Left colon (tissue), 2 donors: ENCODE results near the gene CHRNA10. TPM values are rescaled to one million over a fixed set of nuclear protein-coding genes. Genes with fewer than 3 reads are reported as not detected.

Experiments used
- ATAC-seq: fragments of 200-7000 bp; cut with Tn5 transposase; one replicate; pipeline ENCODE4 v1.9.1; 2020; ENCODE audit warnings: mild to moderate bottlenecking, moderate library complexity
- DNase-seq, 2 donors: peaks; one replicate each; pipeline ENCODE4 v3.0.0-alpha.2; 2020
- intact Hi-C, 2 donors: fragments of 100-400 bp; cut with DNase I in 1 of 2; cut with micrococcal nuclease in 1 of 2; formaldehyde crosslinking; loops; one replicate each; pipeline versions ENCODE4 v1.11.2 to v1.14.0; 2022; cut with DNase I, micrococcal nuclease
- long read RNA-seq: library from polyadenylated mRNA; unstranded; transcript quantifications from one replicate; pipeline ENCODE4 v2.0.0, GENCODE V29; 2021
- total RNA-seq, 2 donors: library from RNA; stranded (reverse); fragmentation: NEBNext Ultra II Directional; extraction: Animal tissue kit (Norgen Biotek cat#: 25700); gene quantifications; one replicate each; pipeline ENCODE4 v1.2.1, GENCODE V29; 2021
- donor health status: DM: no; HTN: no; CAD: no.
- donor health status: DM: yes; HTN: yes; CAD: no.

CHRNA10 gene, protein sequence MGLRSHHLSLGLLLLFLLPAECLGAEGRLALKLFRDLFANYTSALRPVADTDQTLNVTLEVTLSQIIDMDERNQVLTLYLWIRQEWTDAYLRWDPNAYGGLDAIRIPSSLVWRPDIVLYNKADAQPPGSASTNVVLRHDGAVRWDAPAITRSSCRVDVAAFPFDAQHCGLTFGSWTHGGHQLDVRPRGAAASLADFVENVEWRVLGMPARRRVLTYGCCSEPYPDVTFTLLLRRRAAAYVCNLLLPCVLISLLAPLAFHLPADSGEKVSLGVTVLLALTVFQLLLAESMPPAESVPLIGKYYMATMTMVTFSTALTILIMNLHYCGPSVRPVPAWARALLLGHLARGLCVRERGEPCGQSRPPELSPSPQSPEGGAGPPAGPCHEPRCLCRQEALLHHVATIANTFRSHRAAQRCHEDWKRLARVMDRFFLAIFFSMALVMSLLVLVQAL
- under 1 TPM; 0.70 to 0.81 TPM for total RNA-seq
- long read RNA-seq: 0 reads

DNA sequence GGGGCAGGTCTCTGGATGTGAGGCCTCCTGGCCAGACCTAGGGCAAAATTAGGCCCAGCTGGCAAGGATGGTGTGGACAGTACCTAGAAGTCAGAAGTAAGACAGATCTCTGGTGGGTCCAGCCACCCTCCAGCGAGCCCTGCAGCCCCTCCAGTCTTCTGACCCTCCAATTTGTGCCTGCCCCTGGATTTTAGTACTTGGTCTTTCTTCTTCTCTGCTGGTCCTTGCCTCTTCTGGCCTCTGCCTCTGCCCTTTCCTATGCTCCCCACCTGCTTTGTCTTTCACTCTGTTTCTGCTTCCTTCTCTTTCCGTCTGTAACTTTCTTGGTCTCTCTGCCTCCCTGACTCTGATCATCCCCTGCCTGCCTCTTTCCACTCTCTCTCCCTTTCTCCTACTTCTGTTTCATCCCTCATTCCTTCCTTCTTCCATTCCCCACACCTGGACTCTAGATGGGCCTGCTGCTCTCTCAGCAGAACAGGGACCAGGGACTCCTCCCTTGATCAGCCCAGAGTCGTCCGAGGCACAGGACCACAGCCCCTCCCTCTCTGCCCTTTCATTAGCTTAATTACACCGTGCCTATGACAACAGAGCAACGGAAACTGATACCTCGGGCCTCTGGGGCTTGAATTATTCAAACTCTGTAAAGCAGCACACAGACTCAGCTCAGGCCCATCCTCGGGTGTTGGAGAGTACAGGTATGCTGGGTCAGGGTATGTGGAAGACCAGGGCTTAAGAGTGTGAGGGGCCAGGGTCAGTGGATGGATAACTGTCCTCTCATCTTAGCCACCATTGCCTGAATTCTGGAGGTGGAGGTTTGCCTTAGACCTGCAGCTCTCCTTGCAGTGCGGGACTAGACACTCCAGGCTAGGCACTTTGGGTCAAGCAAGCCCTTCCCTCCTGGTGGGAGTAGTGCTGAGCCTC, at the start of gene CHRNA10:
TSS of gene CHRNA10 (minus strand) at position 51 of the 921 bp plus-strand sequence. CDS start 72 bp downstream, outside the sequence.
- no peak for DNase-seq
- intact Hi-C loops: no loop called here
- ATAC-seq: no peak

DNA sequence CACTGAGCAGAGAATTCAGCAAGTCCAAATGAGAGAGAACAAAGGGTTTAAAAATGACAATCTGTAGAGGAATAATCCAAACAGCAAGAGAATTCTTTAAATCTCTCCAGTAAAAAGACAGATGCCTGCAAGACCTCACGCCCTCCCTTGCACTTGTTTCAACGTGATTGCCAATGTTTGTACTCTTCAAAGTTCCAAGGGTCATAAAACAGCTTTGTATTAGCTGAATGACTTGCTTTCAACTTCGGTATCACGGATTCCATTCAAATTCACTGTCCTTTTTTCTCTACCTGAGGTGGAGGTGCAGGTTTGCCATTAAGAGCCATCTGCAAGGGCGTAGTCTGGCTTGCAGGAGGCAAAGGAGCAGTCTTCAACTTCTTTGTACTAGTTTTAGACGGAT, 41.1 kb upstream of the CHRNA10 start:
- DNase-seq (no peak), ATAC-seq (peak; percentile 61)
- intact Hi-C loops: no loop called here

DNA sequence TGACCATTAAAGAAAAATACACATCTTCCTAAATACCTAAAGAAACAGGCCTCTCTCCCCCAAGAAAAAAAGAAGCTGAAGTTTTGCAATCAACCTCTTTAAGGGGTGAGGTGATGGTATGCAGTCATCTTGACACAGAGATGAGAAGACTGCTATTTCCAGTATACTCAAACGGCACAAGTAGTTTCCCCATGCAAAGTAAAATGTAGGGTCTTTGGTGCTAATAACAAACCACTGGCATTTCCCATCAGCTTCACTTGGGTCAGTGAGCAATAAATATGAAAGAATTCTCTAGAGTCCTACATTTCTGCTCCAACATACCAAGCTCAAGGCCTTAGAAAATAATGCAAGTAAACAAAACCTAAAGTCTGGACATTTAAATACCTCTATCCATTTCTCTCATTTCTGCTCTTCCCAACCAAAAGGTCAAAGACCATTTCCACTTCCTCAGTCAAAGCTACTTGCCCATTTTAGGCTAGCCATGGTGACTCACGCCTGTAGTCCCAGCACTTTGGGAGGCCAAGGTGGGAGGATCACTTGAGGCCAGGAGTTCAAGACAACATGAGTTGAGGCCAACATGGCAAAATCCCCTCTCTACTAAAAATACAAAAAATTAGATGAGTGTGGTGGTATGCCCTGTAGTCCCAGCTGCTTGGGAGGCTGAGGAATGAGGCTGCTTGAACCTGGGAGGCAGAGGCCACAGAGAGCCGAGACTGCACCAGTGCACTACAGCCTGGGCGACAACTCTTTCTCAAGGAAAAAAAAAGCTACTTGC, 39.5 kb upstream of the CHRNA10 start:
- no peak for DNase-seq
- ATAC-seq: no peak
- intact Hi-C loops: no loop called here

DNA sequence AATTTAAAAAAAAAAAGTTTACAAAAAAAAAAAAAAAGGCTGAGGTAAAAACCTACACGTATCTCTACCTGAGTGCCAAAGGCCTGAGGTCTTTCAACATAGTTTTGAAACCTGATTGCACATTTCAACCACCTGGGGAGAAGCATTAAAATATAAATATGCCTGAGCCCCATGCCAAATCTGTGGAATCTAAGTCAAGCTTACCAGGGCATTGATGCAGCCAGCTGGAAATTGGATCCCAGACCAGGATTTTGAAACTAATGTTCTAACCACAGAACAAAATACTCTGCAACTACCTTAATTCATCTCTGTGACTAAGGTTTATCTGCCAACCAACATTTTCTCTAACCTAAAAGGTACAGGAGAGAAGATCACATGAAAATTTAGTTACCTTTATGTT, 38.8 kb upstream of the CHRNA10 start:
- DNase-seq (no peak), ATAC-seq (no peak)
- intact Hi-C loops: no loop called here

DNA sequence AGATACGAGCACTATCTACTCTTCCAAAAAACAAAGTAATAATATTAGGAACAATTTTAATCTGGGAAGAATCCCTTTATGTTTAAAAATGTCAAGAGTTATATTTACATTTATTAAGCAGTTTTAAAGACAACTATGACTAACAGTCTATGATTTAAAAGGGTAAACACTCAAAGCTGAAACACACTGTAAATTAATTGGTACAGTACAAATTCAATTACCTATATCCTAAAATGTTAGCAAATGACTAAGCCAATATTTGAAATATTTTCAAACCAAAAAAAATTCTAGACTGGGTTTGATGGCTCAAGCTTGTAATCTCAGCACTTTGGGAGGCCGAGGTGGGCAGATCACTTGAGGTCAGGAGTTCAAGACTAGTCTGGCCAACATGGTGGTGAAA, 36.0 kb upstream of the CHRNA10 start:
- no peak for ATAC-seq
- intact Hi-C loops: no loop called here
- DNase-seq: no peak

DNA sequence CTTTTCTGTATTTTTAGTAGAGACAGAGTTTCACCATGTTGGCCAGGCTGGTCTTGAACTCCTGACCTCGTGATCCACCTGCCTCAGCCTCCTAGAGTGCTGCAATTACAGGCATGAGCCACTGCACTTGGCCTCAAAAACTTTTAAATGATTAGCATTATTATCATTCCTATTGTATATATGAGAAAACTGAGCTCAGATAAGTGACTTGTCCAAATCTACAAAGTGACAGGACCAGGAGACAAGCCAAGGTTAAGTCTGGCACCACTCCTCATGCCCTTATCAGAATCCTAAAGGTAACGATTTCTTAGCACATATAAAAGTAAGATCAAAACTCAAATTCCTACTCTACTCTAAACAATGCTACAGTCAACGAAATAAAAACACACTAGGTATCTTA, 32.2 kb upstream of the CHRNA10 start:
- ATAC-seq: no peak
- intact Hi-C loops: no loop called here
- DNase-seq: no peak

DNA sequence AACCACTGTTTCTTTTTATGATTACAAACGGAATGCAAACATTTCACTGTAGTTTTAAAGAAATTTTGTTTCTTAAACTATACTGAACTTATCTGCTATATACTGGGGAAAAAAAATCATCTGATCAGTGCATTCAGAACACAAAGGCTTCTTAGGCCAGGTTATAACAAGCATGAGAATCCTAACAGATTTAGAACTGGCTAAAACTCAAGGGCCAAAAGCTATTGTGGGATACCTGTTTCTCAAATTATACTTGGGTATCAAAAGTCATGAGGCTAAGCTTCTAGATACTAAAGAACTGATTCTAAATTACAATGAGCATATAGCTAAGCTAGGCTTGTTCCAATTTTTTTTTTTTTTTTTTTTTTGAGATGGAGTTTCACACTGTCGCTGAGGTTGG, 29.7 kb upstream of the CHRNA10 start:
- DNase-seq (no peak), ATAC-seq (no peak)
- intact Hi-C loops: no loop called here

DNA sequence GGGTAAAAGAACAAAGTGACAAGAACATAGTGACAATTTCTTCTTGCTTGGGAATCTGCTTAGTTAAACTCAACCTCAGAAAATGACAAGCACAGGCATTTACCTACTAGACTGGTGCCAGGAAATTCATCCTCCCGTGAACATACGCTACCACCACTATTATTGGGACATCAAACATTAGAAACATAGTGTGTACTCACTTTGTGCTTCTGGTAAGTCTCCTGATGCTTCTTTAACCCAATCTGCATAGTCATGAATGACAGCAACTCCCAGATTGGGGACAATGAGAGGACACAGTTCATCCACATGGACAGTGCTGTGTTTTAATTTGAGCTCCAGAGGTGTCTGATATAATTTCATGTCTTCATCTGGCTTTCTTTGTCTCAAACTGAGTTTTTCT, 29.2 kb upstream of the CHRNA10 start:
- intact Hi-C loops: no loop called here
- ATAC-seq (no peak), DNase-seq (no peak)

DNA sequence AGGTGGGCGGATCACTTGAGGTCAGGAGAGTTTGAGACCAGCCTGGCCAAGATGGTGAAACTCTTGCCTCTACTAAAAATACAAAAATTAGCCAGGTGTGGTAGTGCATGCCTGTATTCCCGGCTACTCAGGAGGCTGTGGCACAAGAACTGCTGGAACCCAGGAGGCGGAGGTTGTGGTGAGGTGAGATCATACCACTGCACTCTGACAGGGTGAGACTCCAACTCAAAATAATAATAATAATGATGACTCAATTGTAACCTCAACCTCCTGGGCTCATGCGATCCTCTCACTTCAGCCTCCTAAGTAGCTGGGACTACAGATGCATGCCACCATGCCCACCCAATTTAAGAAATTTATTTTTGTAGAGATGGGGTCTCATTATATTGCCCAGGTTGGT, 15.6 kb upstream of the CHRNA10 start:
- ATAC-seq (no peak), DNase-seq (no peak)
- intact Hi-C loops: no loop called here

DNA sequence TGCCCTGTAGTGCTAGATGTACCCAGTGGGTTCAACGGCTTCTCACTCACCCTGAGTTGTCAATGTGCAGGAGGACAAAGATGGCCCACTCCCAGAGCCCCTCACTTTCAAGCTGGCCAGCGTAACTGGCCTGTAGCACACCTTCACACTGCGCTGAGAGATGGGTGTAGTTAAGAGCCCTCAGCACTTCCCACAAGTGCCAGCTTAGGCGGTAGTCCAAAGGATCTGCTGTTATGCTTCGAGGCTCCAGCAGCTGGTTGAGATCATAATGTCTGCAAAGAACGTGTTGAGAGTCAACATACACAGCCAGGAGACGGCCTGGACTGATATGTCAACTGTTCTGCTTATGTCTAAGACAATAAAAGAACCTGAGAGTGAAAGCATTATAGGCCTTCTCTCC, 14.7 kb upstream of the CHRNA10 start:
- DNase-seq: no peak
- intact Hi-C loops: no loop called here
- peak; percentile 60 for ATAC-seq

DNA sequence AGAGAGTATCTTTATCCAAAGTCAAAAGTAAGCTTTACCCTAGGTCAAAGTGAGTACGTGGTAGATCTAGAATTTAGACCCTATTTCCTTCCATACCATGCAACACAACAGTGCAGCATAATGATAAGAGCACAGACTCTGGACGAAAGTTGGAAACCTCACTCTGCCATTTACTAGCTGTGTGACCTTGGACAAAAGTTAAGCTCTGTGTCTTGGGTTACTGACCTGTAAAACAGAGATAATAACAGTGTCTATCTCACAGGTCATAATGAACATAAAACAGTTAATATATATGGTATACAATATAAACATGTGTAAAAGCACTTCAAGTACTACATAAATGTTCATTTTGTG, 13.6 kb upstream of the CHRNA10 start:
- no peak for DNase-seq
- peak; percentile 49 for ATAC-seq

DNA sequence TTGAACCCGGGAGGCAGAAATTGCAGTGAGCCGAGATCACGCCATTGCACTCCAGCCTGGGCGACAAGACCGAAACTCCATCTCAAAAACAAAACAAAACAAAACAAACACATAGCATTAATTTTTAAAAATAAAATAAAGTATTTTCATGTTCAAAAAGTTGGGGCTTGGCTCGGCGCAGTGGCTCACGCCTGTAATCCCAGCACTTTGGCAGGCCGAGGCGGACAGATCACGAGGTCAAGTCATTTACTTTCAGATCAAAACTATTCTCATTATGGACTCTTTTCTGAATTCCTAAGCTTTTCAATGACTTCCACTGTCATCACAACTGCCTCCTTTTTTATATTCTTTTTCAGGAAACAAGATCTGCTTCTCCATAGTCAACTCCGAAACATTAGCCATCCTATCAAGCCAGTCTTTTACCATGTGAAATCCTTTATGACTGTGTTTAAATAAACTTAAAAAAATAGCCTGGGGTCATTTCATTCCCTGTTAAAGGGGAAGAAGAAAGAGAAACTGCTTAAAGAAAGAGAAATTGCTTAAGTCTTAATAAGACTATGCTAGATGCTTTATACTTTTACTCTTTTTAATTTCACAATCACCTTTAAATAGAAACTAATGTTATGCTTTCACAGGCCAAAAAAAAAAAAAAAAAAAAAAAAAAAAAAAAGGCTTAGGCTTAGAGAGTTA, 13.1 kb upstream of the CHRNA10 start:
- intact Hi-C loops: no loop called here
- DNase-seq (no peak), ATAC-seq (no peak)

More for the DNA sequence above, 13.6 kb upstream of the CHRNA10 start:
- intact Hi-C loops: no loop called here

DNA sequence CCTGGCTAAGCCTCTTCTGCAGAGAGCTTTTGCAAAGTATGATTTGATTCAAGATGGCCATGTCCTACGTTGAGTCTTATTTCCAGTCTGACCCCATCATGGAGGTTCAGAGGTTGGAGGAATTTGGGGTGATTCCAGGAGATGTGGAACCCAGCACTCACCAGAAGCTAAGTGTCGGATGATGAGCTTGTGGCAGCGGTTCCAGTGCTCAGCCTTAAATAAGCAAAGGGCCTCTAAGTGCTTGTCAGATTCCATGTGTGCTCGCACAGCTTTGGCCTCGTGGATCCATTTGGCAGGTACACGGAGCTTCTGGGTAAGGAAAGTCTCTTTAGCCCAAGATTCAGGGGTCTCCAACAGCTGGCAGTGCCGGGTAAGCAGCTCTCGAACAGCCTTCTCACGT, 11.9 kb upstream of the CHRNA10 start:
- ATAC-seq (no peak), DNase-seq (no peak)
- intact Hi-C loops: no loop called here

DNA sequence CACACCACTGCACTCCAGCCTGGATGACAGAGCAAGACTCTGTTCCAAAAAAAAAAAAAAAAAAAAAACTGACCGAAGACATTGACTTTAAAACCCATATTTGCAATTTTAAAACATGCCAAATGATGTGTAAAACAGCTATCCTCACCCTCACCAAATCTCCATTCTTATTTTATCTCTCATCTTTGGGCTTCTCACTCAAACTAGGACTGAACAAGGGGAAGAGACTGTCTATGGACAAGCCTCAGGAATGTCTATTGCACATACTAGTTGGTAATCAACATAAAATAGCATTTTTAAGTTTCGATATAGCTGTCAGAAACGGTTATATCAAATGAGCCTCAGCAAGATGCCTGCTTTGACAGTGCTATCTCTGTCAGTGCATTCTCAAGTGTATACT, 7.9 kb upstream of the CHRNA10 start:
- intact Hi-C loops: no loop called here
- DNase-seq (no peak), ATAC-seq (no peak)

DNA sequence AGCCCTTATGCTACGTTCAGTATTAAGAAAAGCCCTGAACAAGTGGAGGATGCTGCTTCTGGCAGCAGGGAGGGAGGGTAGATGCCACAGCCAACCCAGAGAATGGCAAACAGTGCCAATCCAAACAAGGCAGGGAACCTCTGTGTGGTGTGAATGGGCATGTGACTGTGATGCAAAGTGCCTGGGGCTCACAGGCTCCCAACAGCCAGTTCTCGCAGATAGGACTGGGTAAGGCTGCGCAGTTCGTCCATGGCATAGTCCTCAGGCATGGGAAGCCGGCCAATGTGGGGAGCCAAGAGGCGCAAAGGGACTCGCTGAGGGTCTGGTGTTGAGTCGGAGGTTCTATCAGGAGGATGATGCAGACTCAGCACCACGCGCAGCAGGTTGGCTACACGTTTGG, 4.8 kb upstream of the CHRNA10 start:
- DNase-seq (no peak), ATAC-seq (no peak)
- intact Hi-C loops: no loop called here

DNA sequence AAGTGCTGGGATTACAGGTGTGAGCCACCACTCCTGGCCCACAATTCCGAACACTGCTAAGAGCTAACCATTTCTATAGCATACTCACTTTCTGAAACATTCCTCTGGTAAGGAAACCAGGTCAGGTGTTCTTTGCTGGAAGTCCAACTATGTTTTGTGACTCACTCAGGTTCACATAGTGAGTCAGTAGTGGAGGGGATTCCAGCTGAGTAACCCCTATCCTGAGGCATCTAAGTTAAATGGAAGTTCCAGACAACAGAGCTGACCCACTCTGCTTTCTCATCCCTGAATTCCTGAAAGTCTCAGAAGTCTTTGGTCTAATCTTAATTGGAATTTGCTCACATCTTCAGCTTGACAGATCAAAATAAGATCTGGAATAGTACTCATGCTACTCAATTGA, 3.0 kb upstream of the CHRNA10 start:
- DNase-seq (no peak), ATAC-seq (no peak)
- intact Hi-C loops: no loop called here

DNA sequence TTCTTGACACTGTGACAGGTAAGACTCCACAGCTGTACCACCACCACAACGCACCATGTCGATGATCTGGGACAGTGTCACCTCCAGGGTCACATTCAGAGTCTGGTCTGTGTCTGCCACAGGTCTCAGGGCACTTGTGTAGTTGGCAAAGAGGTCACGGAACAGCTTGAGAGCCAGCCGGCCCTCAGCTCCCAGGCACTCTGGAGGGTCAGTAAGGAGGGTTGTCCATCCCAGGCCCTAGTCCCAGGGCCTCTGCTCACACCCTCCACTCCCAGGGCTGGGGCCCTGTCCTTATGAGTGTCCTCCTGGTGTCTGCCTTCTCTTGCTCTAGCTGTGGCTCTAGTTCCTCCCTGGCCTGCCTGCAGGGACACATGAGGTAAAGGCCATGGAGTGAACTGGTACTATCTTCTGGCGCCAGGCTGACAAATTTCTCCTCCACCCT, 1.4 kb downstream of the CHRNA10 start:
- DNase-seq (no peak), ATAC-seq (no peak)
- intact Hi-C loops: no loop called here

DNA sequence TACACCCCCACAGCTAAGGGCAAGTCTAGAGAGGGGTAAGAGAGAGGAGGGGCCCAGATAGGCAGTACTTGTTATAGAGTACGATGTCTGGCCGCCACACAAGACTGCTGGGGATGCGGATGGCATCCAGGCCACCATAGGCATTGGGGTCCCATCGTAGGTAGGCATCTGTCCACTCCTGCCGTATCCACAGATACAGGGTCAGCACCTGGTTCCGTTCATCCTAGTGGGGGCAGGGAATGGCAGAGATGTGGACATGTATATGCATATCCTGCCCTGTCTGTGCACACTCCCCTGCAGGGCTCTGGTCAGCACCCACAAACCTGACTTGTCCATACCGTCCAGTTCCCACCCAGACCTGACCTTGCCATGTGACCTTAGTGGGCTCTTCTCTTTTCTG, 2.1 kb downstream of the CHRNA10 start:
- DNase-seq (no peak), ATAC-seq (no peak)
- intact Hi-C loops: no loop called here
